Measurements from ENCODE around the gene SHANK2.

SHANK2 gene

DNA sequence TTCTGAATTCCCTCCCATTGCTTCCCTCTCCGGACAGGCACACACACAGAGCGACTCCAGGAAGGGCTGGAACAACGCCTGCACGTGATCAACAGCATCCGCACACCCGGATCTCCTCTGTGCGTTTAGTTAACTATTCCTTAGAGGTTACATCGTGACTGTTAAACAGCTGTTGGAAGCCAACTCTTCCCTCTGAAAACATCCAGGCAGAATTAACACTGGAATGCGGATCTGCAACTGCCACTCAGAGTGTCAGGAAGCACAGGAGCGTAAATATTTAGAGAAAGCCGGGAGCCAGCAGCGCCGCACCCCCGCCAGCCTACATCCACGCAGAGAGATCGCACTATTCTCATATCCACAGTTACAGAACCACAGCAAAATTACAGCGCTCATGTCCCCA lies 46.2 kb downstream of the SHANK2 start:
- Mint-ChIP-seq H3K4me3 (no peak overlapping the region), H3K27me3 (ENCODE audit: low read depth, poor library complexity) (peaks cover 6% of the 10 kb centered on the region), H3K4me1 (peaks cover 20% of the 10 kb centered on the region), H3K36me3 (ENCODE audit: low read depth) (no peaks in the 10 kb centered on the region), H3K9me3 (peaks cover 4% of the 10 kb centered on the region), H3K27ac (no peak overlapping the region)
- DNase-seq: peak; percentile 21
- TF ChIP-seq, protein P1, sequence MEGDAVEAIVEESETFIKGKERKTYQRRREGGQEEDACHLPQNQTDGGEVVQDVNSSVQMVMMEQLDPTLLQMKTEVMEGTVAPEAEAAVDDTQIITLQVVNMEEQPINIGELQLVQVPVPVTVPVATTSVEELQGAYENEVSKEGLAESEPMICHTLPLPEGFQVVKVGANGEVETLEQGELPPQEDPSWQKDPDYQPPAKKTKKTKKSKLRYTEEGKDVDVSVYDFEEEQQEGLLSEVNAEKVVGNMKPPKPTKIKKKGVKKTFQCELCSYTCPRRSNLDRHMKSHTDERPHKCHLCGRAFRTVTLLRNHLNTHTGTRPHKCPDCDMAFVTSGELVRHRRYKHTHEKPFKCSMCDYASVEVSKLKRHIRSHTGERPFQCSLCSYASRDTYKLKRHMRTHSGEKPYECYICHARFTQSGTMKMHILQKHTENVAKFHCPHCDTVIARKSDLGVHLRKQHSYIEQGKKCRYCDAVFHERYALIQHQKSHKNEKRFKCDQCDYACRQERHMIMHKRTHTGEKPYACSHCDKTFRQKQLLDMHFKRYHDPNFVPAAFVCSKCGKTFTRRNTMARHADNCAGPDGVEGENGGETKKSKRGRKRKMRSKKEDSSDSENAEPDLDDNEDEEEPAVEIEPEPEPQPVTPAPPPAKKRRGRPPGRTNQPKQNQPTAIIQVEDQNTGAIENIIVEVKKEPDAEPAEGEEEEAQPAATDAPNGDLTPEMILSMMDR (IDR thresholded peaks at IDR 0.05): no peak

DNA sequence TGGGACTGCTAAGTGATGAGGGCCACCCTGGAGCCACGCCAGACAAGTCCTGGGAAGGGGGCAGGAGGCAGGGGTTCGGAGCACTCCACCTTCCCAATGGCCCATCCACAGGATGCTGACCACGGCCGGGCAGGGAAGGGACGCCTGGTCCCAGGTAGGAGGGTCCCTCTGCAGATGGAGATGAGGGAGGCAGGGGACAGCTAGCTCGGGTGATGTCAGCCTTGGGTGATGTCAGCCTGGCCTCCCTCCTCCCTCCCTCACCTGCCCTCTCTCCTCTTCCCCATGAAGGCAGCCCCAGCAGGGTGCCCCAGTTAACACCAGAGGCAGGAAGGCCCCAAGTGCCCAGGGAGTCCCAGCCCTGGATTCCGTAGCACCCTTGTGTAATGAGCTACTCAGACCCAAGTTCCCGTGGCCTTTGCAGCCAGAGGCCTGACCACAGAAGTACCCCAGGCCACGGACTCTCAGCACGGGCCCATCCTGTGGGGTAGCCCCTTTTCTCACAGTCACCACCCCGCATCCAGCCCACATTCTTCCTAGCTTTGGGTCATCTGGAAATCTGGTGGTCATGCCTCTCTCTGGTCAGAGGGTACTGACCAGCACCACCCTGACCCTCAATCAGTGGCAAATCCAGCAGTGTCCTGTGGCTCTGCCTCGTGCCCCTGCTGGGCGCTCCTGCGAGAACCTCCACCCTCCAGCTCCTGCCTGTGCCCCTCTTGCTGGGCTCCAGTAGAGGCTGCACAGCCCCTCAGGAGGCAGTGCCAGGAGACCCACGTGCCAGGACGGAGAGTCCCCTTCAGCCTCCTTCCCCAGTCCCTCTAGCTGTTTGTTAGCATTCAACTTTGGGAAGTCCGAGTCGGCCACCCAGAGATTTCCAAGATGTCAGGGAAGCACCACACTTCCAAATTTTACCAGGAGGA lies 47.4 kb downstream of the SHANK2 start:
- DNase-seq: no peak
- TF ChIP-seq, protein P1 (IDR thresholded peaks at IDR 0.05): no peak
- Mint-ChIP-seq H3K4me1 (peaks cover 25% of the 10 kb centered on the region), H3K36me3 (ENCODE audit: low read depth) (no peaks in the 10 kb centered on the region), H3K9me3 (peaks cover 4% of the 10 kb centered on the region), H3K4me3 (no peak overlapping the region), H3K27me3 (ENCODE audit: low read depth, poor library complexity) (peaks cover 2% of the 10 kb centered on the region), H3K27ac (no peak overlapping the region)

DNA sequence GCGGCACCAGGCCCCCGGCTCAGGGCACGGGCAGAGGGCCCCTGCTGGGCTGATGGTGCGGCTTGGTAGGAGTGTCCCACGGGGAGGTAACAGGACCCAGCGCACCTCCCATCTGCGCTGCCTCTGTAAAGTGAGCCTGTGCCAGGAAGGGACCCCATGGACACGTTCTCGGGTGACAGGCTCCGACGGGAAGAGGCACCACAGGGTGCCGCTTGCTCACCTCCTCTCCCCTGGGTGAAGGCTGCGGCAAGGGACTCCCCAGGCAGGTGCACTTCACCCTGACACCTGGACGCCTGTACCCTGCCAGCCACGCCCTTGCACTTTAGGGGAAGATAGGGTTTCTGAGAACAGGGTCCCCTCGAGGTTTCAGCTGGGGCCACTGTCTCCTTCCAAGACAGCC lies 48.1 kb downstream of the SHANK2 start:
- no peaks in the 10 kb centered on the region for H3K36me3 Mint-ChIP-seq (ENCODE audit: low read depth)
- no peak for DNase-seq
- no peak overlapping the region for H3K27ac Mint-ChIP-seq
- H3K27me3 Mint-ChIP-seq (ENCODE audit: low read depth, poor library complexity): peaks cover 2% of the 10 kb centered on the region
- peaks cover 4% of the 10 kb centered on the region for H3K9me3 Mint-ChIP-seq
- H3K4me3 Mint-ChIP-seq: no peak overlapping the region
- TF ChIP-seq, protein P1 (IDR thresholded peaks at IDR 0.05): no peak
- H3K4me1 Mint-ChIP-seq: peaks cover 27% of the 10 kb centered on the region

DNA sequence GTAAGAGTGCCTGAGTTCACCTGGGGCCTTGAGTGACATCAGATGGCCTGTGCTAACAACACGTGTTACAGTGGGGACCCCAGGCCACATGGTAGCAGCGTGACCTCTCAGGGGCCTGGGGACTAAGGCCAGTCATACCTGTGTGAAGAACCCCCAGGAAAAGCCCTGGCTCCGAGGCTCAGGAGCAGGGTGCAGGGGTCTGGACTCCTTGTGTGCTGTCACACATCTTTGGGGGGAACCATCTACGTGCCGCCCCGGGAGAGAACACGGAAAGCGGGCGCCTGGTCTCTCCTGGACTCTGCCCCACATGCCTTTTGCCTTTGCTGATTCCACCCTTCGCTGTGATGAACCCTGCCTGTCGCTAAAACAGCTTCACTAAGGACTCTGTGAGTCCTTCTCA lies 48.7 kb downstream of the SHANK2 start:
- H3K9me3 Mint-ChIP-seq: peaks cover 2% of the 10 kb centered on the region
- no peak overlapping the region for H3K27ac Mint-ChIP-seq
- peaks cover 7% of the 10 kb centered on the region for H3K27me3 Mint-ChIP-seq (ENCODE audit: low read depth, poor library complexity)
- no peaks in the 10 kb centered on the region for H3K36me3 Mint-ChIP-seq (ENCODE audit: low read depth)
- no peak for DNase-seq
- TF ChIP-seq, protein P1 (IDR thresholded peaks at IDR 0.05): no peak
- no peak overlapping the region for H3K4me3 Mint-ChIP-seq
- peaks cover 32% of the 10 kb centered on the region for H3K4me1 Mint-ChIP-seq

DNA sequence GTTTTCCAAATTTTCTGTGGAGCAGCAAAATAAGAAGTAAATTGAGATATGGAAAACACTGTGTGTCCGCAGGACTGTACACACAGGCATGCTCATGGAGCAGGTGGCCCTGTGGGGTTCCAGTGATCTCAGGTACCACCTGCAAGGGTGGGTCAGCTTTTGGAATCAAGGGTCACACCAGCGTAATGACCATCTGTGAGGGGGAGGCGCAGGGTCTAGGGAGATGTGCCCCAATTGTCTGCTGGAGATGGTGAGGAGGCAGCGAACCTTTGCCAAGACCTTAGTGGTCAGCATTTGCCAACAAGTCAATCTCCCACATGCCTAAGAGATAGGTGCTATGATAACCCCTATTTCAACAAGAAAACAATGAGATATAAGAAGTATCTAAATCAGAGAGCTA lies 49.4 kb downstream of the SHANK2 start:
- Mint-ChIP-seq H3K9me3 (no peaks in the 10 kb centered on the region), H3K27ac (no peak overlapping the region), H3K27me3 (ENCODE audit: low read depth, poor library complexity) (peaks cover 7% of the 10 kb centered on the region), H3K4me3 (no peak overlapping the region), H3K36me3 (ENCODE audit: low read depth) (no peaks in the 10 kb centered on the region), H3K4me1 (peaks cover 32% of the 10 kb centered on the region)
- TF ChIP-seq, protein P1 (IDR thresholded peaks at IDR 0.05): no peak
- no peak for DNase-seq

DNA sequence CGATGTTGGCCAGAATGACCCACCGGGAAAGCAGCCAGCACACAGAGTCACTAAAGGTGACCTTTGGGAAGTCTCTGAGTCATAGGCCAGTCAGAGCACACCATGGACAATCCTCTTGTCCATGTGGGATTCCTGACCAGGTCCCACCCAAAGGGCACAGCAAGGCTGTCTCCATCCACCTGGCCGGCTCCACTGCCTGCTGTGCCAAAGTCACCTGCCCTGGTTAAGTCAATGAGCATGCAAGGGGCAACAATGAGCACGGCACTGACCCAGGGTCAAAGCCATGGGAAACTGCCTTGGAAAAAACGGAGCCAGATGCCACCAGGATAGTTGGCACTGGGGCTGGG lies 49.8 kb downstream of the SHANK2 start:
- TF ChIP-seq, protein P1 (IDR thresholded peaks at IDR 0.05): no peak
- H3K4me1 Mint-ChIP-seq: peaks cover 29% of the 10 kb centered on the region
- H3K27ac Mint-ChIP-seq: no peak overlapping the region
- H3K9me3 Mint-ChIP-seq: no peaks in the 10 kb centered on the region
- no peak overlapping the region for H3K4me3 Mint-ChIP-seq
- H3K36me3 Mint-ChIP-seq (ENCODE audit: low read depth): no peaks in the 10 kb centered on the region
- peaks cover 7% of the 10 kb centered on the region for H3K27me3 Mint-ChIP-seq (ENCODE audit: low read depth, poor library complexity)
- DNase-seq: no peak

All from nephron progenitor cell (in vitro differentiated cells).